Tibial nerve (tissue), 3 donors: ENCODE data around the gene PTPN2.

Experiments
- CTCF ChIP-seq, 5 experiments: fragments of 200-600 bp in 3 of 5; fragments of 450-650 bp in 2 of 5; sonication (generic) in 3 of 5; IDR thresholded peaks; one replicate each; pipeline ENCODE4 v1.5.1; 2016 to 2019; ENCODE audit warnings: antibody characterized with exemption in 5 of 5, mild to moderate bottlenecking in 3 of 5, moderate library complexity in 2 of 5
- POLR2A ChIP-seq, 2 donors: fragments of 450-650 bp; IDR thresholded peaks; one replicate each; pipeline ENCODE4 v1.6.1; 2017; ENCODE audit warnings: antibody characterized with exemption in 2 of 2, mild to moderate bottlenecking in 2 of 2, moderate library complexity in 2 of 2

- TF ChIP-seq CTCF (IDR thresholded peaks at IDR 0.05) (no peak), POLR2A (IDR thresholded peaks at IDR 0.05) (no peak)
Observed at GRCh38 chr18:12783524-12783923, 100.5 kb downstream of the PTPN2 start.
